Mesenteric fat pad (tissue), 1 donor: ENCODE measurements around the gene SEPTIN12. TPM values are rescaled to one million over a fixed set of nuclear protein-coding genes. Genes with fewer than 3 reads are reported as not detected.

Experiments
- DNase-seq: peaks from one replicate; pipeline ENCODE4 v3.0.0-alpha.2; 2020; ENCODE audit warnings: low spot score
- total RNA-seq: library from RNA; stranded (reverse); fragmentation: NEBNext Ultra II Directional; extraction: Animal tissue kit (Norgen Biotek cat#: 25700); gene quantifications from one replicate; pipeline ENCODE4 v1.2.1, GENCODE V29; 2021
- donor health status: DM: yes; HTN: yes; CAD: no.

The SEPTIN12 gene
- total RNA-seq, 1 donor from 2014 or later: not detected

GRCh38 chr16:4803401-4803844 lies 15.3 kb upstream of the SEPTIN12 start:
- no peak for DNase-seq

- peak; percentile 97 for DNase-seq
Observed at GRCh38 chr16:4802659-4803287, 14.6 kb upstream of the SEPTIN12 start.

DNA sequence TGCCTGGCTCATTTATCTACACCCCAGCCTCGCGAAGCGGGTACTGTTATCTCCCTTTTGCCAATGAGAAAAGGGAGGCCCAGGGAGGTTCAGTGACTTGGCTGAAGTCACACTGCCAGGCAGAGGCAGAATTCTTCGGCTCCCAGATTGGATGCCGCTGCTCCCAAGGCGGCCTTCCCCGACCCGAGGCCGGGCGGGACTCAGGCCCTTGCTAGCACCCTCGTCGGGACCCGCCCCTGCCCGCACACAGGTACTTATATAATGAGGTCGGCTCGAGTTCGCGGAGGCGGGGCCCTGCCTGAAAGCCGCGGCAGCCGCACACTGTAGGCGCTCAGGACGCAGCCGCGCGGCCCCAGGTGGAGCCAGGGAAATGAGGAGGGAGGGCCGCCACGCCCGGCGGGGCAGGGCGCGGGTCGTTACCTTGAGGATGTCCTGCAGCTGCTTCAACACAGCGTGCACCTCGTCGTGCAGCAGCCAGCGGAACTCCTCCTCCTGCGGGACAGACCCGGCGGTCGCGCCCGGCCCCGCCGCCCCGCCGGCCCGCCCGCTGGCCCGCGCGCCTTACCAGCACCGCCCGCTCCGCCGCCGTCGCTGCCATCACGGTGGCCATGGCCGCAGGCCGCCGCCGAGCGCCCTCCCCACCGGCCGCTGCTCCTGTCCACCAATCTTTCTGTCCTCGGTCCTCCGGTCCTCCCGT lies 14.0 kb upstream of the SEPTIN12 start, which contains the start of gene ROGDI:
Gene ROGDI, minus strand, starts transcription at position 672 of the 697 bp plus-strand sequence. Its CDS starts 62 bp downstream, at position 610.
- DNase-seq: peak; percentile 92

DNA sequence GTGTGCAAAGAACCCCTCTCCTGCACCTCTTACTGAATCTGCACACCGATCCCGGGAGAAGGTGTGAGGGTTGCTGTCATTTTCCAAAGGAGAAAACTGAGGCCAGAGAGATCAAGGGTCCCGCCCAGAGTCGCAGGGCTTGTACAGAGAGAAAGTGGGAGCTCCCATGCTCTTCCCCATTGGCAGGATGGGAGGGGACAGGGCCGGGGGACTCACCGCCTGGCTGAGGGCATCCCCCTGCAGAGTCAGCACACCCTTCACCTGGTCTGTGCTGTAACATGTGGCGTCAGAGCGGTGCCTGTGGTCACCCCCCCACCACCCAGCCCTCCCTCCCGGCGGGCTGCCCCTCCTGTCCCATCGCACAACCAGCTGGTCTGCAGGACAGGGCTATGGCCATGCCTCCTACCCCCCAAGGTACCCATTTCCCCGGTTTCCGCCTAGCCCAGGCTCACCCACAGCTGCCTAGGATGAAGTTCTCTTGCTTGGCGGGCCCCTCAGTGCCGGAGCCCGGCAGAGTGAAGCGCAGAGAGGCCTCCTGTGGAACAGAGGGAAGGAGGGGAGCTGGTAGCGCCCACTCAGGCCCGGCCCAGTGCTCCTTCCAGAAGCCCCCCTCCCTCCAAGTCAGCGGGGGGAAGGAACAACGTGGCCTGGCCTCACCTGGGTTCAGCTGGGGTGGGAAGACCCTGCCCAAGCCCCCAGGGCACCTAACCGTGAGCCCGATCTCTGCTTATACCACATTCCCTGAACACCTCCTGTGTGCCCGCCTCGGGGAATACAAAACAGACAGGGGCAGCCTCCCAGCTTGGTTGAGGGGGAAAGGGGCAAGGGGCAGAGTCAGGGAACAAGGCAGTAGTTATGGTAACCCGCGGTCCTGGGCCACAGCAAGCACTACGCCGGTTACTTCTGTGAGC lies 13.2 kb upstream of the SEPTIN12 start:
- DNase-seq: no peak

DNA sequence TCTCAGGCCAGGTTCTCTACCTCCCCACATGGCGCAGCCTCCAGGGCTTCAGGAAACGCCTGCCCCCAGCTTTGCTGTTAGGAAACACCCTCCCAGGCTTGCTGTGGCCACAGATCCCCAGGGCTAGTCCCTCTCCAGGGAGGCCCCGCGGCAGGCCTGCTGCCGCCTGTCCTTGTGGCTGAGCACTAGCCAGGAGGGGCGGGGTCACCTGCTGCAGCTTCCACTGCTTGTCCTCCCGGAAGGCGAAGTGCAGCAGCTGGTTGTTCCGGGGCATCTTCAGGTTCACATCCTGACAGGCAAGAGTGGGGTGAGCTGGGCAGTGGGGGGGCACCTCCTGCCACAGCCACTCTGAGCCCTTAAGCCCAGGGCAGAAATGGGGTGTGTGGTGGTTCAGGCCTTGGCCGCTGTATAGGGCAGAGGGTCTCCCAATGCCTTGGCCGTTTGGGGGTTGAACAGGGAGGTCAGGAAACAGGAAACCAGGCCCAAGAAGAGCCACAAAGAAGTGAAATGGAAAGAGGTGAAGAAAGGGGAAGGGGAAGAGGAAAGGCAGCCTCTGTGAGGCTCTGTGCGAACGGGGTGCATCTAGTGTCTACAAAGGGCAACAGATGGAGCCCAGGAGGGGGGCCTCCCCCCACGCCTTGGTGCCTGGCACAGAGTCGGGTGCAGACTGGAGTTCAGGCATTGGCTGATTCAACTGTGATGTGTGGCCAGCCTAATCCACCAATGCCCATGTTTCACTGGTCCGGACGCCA lies 12.3 kb upstream of the SEPTIN12 start:
- DNase-seq: no peak

DNA sequence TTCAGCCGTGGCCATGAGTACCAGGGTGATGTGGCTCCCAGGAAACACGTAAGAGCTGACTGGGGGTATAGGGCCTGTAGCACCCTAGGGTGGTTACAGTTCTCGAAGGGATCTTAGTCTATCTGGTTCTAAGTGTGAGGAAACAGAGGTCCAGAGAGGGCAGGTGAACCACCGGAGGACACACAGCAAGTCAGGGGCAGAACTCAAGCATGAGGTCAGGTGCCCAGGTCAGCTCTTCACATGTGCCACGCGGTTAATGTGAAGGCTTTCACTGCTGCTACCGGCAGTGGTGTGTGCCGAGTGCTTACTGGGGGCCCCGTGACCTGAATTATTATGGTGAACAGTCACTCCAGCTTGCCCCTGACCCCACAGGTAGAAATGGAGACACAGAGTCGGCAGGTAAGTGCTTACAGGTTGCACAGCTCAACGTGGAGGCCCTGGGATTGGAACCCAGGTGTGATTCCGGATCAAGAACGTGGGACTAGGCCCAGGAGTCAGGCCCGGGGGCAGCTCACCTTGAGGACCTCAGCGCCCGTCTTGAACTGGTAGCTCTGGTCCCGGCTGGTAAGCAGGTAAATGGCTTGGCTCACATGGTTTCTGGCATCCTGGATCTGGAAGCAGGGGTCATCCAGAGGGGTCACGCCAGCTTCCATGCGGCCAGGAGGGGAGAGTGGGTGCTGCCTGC lies 11.2 kb upstream of the SEPTIN12 start:
- DNase-seq: no peak

- DNase-seq: no peak
Observed at GRCh38 chr16:4798456-4798855, 10.3 kb upstream of the SEPTIN12 start.

DNA sequence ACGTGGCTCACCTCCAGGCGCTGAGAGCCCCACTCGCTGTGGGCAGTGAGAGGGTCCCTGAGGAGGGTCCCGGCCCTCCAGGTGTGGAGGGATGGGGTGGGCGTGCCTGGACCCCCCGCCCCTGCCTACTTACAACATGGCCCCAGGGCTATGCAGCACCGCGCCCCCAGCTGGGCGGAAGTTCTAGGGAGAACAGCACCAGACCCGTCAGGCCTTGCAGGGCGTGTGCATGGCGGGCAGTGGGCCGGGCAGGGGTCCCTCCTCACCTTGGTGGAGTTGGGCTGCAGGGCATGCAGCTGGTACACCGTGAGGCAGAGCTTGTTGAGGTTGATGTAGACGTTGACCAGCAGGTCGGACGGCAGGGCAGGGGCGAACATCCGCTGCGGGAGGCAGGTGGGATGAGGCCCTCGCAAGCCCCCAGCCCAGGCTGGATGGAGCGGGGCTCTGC lies 9.7 kb upstream of the SEPTIN12 start:
- no peak for DNase-seq

DNA sequence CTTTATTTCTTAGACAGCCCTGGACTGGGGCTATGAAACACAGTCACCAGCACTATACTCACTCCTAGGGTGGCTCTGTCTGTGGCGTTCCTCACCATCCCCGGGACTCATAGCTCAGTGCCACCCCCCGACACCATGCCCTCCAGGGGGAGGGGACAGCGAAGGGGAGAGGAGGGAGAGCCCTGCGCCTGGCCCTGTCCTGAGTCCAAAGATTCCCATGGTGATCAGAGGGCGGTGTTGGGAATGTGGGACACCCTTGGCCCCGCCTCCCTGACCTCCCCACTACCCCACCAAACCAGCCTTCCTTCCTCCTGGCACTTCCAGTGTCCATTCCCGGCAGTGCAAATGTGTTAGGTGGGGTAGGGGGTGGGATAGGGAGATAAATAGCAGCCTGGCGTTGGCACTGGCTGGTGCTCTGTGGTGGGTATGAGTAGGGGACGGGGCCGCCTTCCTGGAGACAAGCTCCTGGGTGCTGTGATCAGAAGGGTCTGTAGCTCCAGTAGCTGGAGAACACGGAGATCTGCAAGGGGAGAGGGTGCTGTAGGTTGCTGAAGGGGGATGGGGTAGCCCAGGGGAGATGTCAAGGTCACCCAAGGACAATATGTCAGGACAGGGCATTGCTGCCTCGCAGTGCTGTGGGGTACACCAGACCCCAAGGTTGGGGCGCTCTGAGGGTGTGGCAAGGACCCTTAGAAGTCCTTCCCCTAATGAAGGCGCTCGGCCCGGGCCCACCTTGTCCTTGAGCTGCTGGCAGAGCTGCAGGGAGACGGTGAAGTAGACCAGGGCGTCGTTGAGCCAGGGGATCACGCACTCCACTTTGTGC lies 9.0 kb upstream of the SEPTIN12 start:
- DNase-seq: no peak

DNA sequence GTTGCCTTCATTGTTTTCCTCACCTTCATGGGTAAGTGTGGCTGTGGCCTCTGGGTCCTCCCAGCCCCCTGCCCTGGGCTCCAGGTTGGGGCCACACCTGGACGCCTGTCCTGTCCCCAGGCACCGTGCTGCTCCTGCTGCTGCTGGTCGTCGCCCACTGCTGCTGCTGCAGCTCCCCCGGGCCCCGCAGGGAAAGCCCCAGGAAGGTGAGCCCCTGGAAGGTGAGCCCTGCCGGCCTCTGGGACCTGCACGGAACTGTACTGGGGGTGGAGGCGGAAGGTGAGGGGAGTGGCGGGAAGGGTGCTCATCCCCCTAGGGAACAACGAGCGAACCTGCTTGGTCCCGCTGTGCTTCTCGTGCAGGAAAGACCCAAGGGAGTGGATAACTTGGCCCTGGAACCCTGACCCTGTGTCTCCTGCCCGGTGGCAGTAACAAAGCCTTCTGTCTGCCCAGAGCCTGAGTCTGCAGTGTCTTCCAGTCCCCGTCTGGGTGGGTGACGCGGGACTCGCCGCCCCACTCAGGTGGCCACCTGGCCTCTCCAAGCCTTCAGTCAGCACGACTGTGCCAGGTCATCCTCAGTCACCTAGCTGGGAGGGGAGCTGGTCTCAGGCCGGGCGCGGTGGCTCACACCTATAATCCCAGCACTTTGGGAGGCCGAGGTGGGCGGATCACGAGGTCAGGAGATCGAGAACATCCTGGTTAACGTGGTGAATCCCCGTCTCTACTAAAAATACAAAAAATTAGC lies 7.9 kb upstream of the SEPTIN12 start:
- no peak for DNase-seq

- DNase-seq: no peak
Observed at GRCh38 chr16:4795181-4795827, 7.2 kb upstream of the SEPTIN12 start, which contains the start of gene SMIM22. SMIM22 (plus strand) TSS chr16:4795369; CDS start chr16:4795735, 366 bp downstream.

GRCh38 chr16:4792951-4793513 lies 4.9 kb upstream of the SEPTIN12 start:
- DNase-seq: no peak

DNA sequence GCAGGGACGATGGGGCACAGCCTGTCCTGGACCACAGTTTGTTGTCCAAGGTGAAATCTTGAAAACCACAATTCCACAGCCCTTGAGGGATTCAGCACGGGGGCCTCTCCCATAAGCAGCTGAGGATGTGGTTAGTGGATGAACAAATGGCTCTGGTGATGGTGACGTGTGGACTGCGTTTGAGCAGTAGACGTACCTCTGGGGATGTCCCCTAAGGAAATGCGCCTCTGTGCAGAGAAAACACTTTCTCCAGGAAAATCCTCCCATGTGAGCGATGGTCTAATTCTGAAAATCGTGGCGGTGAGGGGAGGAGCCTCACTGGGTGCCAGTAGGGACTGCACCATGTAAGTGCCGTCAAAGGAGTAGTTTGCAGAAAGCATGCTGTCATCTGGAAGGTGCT lies 2.7 kb upstream of the SEPTIN12 start:
- no peak for DNase-seq

GRCh38 chr16:4790261-4790660 lies 2.1 kb upstream of the SEPTIN12 start:
- no peak for DNase-seq

DNA sequence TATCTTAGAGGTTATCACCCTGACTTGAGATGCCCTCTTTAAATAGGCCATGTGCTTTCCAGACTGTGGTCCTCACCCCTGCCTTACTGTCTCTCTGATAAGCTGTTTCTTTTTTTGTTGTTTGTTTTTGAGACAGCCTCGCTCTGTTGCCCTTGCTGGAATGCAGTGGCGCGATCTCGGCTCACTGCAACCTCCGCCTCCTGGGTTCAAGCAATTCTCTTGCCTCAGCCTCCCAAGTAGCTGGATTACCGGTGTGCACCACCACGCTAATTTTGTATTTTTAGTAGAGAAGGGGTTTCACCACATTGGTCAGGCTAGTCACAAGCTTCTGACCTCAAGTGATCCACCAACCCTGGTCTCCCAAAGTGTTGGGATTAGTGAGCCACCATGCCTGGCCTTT lies 765 bp upstream of the SEPTIN12 start:
- no peak for DNase-seq

- no peak for DNase-seq
Observed at GRCh38 chr16:4788489-4788889, 344 bp upstream of the SEPTIN12 start.

DNA sequence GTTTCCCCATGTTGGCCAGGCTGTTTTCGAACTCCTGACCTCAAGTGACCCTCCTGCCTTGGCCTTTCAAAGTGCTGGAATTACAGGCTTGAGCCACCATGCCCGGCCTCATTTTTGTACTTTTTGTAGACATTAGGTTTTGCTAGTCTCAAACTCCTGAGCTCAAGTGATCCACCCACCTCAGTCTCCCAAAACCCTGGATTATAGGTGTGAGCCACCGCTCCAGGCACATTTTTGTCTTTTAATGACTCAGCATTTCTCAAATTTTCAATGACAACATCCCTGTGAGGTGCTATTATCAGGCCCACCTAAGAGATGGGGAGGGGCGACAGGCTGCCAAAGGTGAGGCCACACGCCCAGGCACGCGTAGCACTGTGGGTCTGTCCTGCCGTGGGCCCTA lies 1.1 kb downstream of the SEPTIN12 start:
- DNase-seq: no peak
